SU-DHL-6 (cell line): Measurements from ENCODE around the gene NUB1.

Experiments used
- EZH2phosphoT487 ChIP-seq: fragments of 200-600 bp; sonication (generic), shearing (Covaris generic); conservative IDR thresholded peaks from 2 replicates; pipeline ENCODE4 v1.6.1; 2018; ENCODE audit warnings: mild to moderate bottlenecking, antibody characterized with exemption, low read length, moderate library complexity, mixed read lengths
- TF ChIP-seq, protein P1 (sequence below): fragments of 200-600 bp; sonication (generic); IDR thresholded peaks from one replicate; pipeline ENCODE4 v1.5.1; 2017; ENCODE audit warnings: antibody characterized with exemption, mild to moderate bottlenecking, low read length, moderate library complexity; ENCODE audit not compliant: insufficient read depth, poor library complexity, severe bottlenecking

DNA sequence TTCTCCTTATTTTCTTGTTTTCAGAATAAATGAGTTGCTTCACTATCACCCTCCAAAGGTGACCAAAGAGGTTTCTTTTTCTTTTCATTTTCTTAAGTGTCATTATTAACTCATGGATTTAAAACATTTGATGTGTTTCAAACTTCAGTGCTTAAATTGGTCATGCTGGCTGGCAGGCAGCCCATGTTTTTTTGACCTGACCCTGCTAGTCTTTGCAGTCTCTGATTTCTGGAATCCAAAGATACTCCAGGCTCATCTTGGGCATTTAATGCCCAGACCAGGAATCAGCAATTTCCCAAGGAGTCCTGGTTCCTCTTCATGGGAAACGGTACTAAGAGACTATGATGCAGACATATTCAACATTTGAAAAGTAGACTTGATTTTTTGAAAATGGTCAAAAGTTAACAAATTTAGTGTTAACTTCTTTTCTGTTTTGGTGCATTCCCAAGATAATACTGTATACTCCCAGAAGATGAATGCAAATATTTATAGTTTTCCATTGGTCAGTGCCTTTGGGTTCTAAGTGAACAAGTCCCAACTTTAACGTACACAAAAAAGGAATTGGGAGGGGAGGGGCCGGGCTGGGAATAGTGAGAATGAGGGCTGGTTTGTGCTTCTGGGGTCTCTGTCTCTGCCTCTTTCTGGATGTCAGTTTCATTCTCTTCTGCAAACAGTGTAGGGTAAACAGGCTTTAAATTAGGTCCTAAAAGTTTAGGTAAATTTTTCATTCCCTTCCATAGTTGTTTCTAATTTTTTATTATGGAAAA, 19.8 kb downstream of the NUB1 start:
- TF ChIP-seq, protein P1, sequence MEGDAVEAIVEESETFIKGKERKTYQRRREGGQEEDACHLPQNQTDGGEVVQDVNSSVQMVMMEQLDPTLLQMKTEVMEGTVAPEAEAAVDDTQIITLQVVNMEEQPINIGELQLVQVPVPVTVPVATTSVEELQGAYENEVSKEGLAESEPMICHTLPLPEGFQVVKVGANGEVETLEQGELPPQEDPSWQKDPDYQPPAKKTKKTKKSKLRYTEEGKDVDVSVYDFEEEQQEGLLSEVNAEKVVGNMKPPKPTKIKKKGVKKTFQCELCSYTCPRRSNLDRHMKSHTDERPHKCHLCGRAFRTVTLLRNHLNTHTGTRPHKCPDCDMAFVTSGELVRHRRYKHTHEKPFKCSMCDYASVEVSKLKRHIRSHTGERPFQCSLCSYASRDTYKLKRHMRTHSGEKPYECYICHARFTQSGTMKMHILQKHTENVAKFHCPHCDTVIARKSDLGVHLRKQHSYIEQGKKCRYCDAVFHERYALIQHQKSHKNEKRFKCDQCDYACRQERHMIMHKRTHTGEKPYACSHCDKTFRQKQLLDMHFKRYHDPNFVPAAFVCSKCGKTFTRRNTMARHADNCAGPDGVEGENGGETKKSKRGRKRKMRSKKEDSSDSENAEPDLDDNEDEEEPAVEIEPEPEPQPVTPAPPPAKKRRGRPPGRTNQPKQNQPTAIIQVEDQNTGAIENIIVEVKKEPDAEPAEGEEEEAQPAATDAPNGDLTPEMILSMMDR = no peak
- no peak for TF ChIP-seq EZH2phosphoT487
